GM21723 (cell line): ENCODE data around the gene KEL.

Source experiments
- ATAC-seq: cut with Tn5 transposase; IDR thresholded peaks from one replicate; pipeline ENCODE4 v1.9.1; 2021; ENCODE audit warnings: mild to moderate bottlenecking, moderate library complexity; ENCODE audit not compliant: unreplicated experiment

The KEL gene

DNA sequence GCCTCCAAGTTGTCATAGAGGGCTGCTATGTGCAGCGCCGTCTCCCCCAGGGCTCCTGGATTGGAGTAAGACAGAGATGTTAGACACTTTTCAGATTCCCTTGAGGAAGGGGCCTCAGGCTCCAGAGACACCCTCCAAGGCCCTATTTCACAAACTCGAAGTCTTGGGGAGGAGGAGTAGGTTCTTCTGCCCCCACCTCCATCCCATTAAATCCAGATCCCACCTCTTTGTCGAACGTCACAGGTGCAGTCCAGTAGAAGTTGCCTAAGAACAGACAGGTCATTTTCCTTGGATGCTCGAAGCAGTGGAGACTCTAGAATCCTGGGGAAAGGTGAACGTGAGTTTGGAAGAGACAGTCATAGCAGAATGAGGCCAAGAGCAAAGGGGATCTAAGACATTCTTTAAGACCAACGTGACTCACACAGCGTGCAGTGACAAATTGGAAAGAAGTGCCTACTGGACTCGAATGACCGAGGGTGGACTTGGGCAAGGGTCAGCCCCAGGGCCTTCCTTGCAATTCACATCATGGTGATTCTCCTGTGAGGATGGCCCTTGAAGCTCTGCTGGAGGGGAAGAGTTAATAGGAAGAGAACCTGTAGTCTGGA, 31.9 kb downstream of the KEL start:
- no peak for ATAC-seq

DNA sequence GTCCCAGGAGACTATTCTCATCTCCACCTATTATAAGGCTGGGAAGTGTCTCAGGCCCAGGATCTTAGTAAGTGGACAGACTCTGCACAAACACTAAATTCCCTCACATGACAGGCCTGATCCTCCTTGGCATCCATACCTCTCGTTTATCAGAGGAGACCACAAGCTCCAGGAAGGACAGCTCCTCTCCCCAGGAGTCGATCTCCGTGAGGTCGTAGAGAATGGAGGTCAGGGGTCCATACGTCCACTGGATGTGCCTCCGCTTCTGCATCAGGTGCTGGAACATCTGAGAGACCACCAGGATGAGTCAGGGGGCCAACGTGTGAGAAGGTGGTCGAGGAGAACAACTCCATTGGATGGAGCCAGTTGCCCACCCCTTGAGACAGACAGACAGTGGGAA, 34.2 kb downstream of the KEL start:
- no peak for ATAC-seq

DNA sequence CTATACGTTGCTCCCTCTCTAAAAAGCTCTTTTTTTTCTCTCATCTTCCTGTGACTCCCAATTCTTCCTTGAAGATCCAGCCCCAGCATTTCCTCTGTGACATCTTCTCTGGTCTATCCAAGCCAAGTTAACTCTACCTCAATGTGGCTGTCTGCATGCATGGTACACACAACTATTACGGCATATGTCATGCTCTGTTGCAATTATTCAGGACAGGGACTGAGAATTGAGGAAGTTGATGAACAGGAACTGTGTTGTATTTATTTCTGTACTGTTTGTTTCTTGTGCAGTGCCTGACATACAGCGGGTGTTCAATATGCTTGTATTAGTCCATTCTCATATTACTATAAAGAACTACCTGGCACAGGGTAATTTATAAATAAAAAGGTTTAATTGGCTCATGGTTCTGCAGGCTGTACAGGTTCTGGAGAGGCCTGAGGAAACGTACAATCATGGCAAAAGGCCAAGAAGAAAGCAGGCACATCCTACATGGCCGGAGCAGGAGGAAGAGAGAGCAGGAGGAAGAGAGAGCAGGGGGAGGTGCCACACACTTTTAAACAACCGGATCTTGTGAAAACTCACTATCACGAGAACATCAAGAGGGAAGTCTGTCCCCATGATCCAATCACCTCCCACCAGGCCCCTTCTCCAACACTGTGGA, 34.9 kb downstream of the KEL start:
- ATAC-seq = no peak

DNA sequence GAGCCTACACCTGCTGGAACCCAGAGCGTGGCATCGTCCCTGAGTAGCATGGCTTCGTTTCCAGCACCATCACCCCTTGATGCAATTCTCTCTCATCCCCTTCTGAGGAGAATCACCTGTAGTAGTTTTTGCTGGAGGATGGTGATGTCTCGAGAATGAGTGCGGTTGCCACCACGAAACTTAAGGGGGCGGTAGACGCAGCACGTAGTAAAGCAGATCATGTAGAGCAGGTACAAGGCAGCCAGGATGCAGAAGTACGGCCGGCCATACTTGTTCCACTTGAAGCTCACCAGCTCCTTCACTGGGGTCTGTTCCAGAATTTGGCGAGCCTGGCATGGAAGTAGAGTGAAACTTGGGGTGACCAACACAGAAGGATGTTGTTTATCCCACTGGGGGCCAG, 36.8 kb downstream of the KEL start:
- ATAC-seq = no peak

DNA sequence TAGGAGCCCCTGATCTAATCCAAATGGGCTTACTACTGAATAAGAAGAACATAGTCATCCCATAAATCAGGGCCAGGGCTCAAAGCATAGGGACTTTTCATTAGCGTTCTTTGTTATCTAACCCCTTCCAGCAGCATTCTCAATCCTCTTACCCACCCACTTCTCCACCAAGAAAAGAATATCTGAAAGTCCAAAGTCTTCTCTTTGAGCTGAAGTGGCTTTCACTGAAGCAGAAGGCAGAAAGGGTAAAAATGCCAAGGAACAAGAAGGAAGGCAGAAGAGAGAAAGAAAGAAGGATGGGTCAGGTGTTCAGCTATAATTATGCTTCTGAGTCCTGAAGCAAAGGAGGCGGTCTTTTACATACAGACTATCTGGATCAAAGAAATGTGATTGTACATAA, 38.8 kb downstream of the KEL start:
- no peak for ATAC-seq

DNA sequence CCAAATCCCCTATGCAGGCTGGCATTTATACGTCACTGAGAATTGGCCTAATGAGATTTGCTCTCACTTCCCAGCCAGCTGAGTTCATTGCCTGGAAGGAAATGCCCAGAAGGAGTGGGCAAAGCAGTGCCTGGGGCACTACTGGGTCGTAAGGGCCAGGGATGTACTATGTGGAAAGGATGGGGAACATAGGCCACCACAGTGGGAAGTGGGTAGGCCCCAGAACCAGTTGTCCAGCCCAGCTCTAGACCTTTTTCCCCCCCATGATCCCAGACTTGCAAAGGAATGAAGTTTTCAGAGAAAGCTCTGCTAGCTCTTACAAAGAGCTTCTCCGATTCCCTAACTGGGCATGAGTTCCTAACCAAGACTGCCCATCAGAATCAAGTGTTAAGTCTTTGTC, 42.5 kb downstream of the KEL start:
- ATAC-seq = no peak

DNA sequence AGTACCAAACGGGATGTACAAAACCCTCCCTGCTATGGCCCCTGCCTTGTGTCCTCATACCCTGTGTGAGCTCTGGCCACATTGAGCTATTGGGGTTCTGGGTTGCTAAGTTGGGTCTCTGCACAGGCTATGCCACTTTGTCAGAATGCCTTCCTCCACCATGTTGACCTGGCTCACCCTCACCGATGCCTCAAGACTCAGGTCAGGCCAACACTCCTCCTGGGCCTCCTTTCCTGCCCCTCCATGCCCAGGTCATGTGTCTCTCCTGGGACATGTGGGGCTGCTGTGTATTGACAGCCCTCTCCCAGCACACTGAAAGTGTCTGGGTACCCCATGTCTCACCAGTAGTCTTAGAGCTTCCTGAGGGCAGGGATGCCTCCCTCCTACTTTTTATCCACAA, 43.3 kb downstream of the KEL start:
- ATAC-seq = no peak

DNA sequence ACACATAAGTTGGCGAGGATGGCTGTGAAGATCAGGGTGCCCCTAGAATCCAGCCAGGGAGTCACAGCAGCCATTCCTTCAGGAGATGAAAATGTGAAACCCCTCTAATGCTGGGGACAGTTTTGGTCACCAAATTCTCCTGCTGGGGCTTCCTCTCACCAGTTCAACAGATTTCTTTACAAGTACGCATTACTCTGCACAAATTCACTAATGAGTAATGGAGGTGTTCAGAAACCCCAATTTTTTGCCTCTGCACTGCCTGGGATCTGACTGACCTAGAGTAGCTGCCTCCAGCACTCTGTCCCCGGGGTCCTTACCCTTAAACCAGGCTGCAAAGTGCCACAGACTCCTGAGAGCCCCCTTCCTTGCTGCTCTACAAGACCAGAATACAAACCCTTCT, 44.7 kb downstream of the KEL start:
- ATAC-seq = no peak

DNA sequence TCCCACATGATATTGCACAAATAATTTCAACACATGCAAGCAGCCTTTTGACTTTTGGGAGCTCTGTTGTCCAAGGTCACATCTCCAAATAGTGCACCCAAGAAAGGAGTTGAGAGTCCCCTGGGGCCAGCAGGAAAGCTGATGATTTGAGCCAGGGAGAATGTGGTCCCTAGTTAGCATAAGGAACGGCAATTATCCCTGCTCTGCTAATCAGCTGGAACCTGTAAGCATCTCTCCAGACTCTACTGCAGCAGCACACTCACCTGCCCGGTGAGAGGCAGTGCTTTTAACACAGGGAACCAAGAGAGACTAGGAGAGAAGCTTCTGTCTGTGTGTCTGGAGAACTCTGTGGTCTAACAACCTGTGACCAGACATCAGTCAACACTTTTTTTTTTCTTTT, 45.7 kb downstream of the KEL start:
- ATAC-seq = no peak

DNA sequence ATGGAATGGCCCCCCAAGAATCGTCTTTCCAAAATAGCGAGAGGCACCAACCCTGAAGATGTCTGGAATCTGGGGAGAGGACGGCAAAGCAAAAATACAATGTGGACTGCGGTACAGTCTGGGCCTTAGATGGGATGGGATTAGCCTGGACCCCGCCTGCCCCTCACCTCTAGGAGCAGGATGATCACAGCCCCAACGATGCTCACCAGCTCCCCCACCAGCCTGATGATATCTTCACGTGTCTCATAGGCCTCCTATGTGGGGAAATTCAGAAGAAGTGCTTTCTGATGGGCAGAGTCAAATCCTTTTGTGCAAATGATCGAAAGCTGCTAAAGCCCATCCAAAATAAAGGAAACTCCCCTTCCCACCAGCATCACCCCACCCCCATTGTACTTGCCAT, 46.8 kb downstream of the KEL start:
- ATAC-seq = no peak

- no peak for ATAC-seq
Measured at GRCh38 chr7:142914121-142914520, 48.0 kb downstream of the KEL start.

- ATAC-seq = no peak
Measured at GRCh38 chr7:142913566-142913965, 48.6 kb downstream of the KEL start.

GRCh38 chr7:142913051-142913450, 49.1 kb downstream of the KEL start:
- ATAC-seq = no peak

DNA sequence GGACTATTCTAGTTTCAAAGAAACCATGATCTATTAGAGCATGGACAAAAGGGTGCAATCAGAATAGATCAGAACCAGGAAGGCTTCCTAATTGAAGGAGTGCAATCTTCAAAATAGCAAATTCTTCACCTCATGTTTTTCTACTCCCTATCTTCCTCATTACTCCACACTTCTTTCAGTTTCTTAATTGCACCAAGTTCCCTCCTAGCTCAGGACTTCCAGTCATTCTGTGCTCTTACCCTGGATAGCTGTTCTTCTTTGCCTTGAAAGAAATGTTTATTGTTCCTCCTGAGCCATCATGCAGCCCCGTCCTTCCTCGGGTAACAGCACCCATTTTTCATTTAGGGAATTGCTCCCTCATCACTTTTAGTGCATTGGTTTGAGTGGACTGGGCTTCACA, 51.7 kb downstream of the KEL start:
- ATAC-seq = no peak

DNA sequence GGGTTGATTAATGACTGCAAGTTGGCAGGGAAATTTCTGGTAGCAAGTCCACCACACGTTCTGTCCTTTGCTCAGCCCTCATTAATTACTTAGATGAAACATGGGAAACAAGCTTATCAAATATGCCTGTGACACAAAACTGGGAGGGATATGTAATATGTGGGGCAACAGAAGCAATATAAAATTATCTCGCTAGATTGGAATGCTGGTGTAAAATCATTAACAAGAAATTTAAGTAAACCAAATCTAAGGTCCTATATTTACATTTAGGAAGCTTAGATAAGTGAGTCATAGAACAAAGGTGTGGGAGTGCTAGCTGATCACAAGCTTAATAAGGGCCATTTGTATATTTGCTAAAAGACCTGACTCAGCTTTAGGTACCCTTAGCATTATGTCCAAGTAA, 52.1 kb downstream of the KEL start:
- ATAC-seq = no peak

GRCh38 chr7:142908921-142909890, 53.0 kb downstream of the KEL start:
- no peak for ATAC-seq

GRCh38 chr7:142908290-142908689, 53.9 kb downstream of the KEL start:
- no peak for ATAC-seq

- ATAC-seq = no peak
Measured at GRCh38 chr7:142906643-142907042, 55.5 kb downstream of the KEL start.

DNA sequence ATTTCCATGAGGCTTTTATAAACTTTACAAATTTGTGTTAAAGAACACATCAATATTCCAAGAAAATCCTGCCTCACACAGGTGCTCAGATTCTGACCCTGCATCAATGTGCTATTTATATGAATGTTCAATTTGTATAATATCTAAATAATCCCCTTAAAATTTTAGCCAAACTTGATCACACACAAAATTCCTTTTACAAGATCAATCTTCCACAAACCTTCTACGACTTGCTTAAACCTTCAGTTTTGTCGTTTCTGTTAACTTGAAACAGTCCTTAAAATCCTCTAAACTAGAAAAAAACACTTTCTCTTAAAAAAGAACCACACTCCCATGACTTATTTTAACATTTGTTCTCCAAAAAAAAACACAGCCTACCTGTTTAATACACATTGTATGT, 56.4 kb downstream of the KEL start:
- ATAC-seq = no peak

DNA sequence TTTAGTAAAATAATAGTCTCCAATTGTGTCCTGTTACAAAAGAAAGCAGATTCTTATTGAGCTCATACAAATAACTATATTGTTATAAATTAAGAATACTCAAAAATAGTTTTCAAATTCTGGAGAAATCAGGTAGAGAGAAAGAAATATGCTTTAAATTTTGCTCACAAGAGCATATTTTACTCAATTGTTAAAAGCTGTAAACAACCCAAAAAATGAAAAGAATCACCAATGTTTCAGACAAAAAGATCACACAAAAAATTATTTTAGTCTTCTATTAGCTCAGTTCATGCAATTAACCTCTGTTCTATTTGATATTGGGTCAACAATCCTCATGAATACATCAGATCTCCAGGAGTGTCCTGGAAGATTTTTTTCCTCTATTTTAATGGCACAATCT, 58.0 kb downstream of the KEL start:
- no peak for ATAC-seq

DNA sequence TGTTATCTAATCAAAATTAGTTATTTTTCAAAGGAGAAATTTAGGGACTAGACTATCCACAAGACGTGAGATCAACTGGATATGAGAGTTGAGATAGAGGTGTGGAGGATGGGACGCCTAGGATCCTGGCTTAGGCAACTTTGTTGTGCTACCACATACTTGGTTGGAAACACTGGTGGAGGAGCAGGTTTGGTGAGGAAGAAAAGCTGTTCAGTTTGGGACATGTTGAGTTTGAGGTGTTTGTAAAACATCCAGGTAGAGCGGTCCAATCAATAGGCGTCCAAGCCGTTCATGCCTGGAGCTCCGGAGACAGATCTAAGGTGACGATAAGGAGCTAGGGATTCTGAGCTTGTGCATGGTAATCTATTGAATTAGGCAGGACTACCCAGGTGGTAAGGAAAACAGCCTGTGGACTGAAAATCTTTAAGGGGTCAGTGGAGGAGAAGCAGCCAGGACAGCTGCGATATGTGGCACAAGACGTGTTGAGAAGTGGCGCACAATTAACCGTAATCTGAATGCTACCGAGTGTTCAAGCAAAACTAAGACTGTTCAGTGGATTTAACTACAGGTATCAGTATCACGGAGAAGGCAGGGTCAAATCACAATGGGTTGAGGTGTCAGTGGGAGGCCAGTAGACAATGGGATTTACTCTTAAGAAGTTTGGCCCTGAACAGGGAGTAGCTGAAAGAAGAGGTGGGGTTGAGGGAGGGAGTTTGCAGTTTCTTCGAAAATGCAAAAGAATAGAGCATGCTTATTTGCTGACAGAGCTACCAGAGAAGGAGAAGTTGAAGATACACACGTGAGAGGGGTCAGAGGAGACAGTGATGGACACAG, 60.5 kb downstream of the KEL start:
- no peak for ATAC-seq
